GM19372 (cell line): ENCODE measurements around the gene MEF2C.
A peak's percentile ranks its signal among the peaks of the same experiment; 100 is the strongest.
"Not testable (repeated sequence)": the region's sequence is repeated elsewhere in the genome, so short reads cannot be mapped to it uniquely, and the experiment has no call there.

ENCODE experiments used
- ATAC-seq: cut with Tn5 transposase; IDR thresholded peaks from one replicate; pipeline ENCODE4 v1.9.1; 2021; ENCODE audit warnings: mild to moderate bottlenecking, low read depth, moderate library complexity; ENCODE audit not compliant: unreplicated experiment

Gene MEF2C

DNA sequence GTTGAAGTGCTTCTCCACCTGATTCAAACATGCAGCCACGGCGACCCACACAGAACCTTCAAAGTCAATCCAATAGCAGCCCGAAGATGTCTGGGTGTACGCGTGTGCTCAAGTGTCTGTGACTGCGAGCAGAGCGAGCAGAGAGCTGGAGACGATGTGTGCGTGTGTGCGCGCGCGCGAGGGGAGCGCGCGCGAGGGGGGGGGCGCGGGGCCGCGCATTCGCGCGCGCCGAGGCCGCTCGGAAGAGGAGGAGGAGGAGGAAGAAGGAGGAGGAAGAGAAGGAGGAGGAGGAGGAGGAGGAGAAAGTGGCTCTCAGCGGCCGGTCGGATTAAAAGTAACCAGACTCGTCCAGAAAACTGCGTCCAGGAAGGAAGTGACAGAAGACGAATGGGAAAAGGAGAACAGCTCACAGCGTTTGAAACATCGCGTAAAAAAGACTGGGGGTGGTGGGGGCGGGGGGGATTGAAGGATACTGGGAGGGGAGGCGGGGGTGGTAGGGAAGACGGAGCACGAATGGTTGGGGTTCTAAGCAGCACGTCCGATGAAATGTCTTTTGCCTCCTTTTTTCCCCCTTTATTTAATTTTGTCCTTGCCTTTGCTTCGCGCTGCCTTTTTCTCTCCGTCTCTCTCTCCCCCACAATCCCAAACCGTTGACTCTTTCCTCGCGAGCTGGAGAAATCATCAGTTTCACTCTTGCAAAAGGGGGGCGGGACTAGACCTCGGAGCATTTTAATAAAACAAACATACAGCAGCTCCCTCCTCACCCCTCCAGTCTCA, at the start of gene MEF2C:
TSS of gene MEF2C (minus strand) at position 126 of the 777 bp plus-strand sequence. CDS start 59,396 bp downstream, outside the sequence.
- ATAC-seq = peak; percentile 28

GRCh38 chr5:88932541-88932940, 49.6 kb upstream of the MEF2C start:
- no peak for ATAC-seq

GRCh38 chr5:88930335-88930734, 47.4 kb upstream of the MEF2C start:
- no peak for ATAC-seq

DNA sequence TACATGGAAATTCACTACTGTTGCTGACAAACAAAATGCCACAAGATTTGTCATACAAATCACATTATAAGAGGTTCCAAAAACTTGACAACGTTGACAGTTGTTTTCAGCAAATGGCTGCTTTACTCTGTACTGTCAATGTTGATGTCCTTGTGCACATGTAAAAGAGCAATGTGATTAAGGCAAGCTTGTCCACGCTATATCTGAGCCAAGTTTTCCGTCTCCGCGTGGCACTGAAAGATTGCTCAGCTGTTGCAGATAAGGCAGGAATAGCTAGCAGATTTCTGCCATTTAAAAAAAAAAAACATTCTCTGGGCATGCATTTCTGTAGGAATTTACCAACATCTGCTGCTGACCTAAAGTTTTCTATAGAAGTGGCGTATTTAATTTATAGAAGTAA, 46.4 kb upstream of the MEF2C start:
- no peak for ATAC-seq

DNA sequence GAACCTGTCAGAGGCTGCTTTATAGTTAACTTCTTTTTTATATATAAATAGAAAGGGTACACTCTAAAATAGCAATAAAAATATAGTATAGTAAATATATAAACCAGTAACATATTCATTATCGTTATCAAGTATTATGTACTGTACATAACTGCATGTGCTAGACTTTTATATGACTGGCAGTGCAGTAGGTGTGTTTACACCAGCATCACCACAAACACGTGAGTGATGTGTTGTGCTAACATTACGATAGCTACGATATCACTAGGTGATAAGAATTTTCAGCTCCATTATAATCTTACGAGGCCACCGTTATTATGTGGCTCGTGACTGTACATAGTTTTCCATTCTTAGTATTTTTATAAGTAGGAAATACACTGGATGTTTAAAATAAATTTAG, 43.8 kb upstream of the MEF2C start:
- ATAC-seq = no peak

GRCh38 chr5:88925692-88926490, 42.9 kb upstream of the MEF2C start:
- no peak for ATAC-seq

DNA sequence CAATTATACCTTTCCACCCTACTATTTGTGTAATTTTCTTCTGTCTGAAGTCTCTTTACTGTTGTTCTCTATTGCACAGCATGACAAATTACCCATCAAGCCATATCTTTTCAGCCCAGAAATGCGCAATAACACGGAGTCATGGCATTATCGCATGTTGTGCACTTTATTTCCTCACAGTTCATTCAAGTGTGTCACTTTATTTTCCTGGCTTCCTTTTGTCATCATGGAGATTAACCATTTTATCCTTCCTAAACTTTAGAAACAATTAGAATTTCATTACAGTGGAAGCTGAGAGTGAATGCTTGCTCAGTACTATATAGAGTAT, 41.3 kb upstream of the MEF2C start:
- ATAC-seq = no peak

GRCh38 chr5:88923623-88924329, 40.8 kb upstream of the MEF2C start:
- no peak for ATAC-seq

DNA sequence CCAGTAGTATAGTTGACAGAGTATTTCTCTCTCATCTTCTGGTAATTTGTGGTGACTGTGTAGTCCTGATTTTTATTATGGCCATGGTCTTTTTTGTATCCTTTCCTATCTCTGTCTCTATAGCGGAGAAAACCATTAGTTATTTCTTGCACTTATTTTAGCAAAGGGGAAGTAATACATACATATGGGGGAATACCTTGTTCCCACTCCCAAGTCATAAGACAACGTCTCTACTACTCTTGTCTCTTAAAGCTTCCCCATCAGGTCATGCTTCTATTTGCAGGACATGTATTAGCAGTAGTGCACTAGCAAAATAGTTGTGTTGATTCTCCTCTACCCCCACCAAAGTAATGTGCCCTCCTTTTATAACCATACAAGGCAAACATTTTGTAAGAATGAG, 29.8 kb upstream of the MEF2C start:
- ATAC-seq = not testable (repeated sequence)

DNA sequence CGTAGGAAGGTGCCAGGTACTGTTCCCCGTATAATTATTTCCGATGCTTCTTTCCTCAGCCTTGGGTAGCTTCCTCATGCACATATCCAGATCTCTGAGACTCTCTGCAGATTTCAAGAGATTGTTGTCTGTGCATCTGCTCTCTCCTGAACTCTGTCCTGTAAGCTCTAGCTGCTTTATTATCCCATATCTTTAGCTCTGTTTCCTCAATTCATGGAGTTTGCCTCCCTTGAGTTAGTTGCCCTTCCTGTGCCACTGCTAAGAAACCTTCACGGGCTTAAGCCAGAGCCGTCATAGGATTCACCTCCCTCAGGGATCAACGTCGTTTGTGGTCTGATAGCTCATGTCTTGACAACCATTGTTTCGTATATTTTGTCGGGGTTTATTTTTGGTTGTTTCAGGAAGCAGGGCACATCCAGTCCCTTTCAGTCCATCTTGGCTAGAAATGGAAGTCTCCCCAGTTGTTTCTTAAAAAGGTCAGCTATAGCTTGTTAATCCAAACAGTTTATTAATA, 28.1 kb upstream of the MEF2C start:
- not testable (repeated sequence) for ATAC-seq

GRCh38 chr5:88904478-88904877, 21.5 kb upstream of the MEF2C start:
- not testable (repeated sequence) for ATAC-seq

GRCh38 chr5:88903966-88904365, 21.0 kb upstream of the MEF2C start:
- ATAC-seq = not testable (repeated sequence)

GRCh38 chr5:88901077-88901476, 18.1 kb upstream of the MEF2C start:
- not testable (repeated sequence) for ATAC-seq

DNA sequence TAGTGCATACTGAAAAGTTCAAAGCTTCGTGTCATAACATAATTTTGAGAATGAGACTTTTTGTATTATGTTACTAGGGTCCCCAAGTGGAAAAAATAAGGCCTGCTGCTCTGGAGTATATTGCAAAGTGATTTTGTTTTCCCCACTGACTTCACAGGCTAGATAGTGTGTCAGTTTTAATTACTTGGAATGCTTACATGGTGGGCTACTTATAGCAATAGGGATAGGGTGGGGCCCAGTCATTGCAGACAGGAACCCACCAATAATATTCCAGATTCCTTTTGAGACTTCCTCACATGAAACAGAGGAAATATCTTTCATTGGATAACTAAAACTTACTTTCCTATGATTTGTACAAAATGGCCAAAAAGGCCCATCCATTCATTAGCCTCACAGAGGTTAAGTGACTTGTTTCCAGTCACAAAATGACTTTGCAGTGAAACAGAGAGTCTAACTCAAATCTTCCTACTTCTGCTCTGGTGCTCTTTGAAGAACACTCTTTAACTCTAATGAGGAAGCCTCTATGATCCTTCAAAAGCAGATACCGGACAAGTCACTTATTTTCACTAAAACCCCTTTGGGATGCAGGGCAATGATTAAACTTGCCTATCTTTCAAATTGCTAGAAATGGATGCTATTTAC, 16.2 kb upstream of the MEF2C start:
- ATAC-seq = no peak

DNA sequence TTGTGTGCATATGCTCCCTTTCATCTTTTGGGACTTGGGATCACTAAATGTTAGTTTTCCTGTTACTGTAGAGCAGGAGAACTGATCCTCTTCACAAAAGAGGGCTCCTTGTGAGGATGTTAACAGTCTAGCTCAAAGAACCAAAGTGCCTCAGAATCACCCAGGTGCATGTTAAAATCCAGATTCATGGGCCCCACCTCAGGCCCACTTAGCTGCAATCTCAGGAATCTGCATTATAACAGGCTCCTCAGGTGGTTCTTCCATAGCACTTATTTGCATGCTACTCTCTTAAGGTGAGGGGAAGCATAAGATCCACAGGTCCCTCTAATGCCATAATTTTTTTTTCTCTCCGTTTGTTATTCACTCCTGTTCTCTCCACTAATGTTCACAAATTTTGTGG, 14.8 kb upstream of the MEF2C start:
- ATAC-seq = no peak

- no peak for ATAC-seq
Observed at GRCh38 chr5:88895681-88896501, 12.9 kb upstream of the MEF2C start.

- ATAC-seq = no peak
Observed at GRCh38 chr5:88892669-88893068, 9.7 kb upstream of the MEF2C start.

- ATAC-seq = no peak
Observed at GRCh38 chr5:88890070-88890781, 7.2 kb upstream of the MEF2C start.
